ENCODE results near the gene TP53I11. TPM values are rescaled to one million over a fixed set of nuclear protein-coding genes. Genes with fewer than 3 reads are reported as not detected.

Gene TP53I11
- total RNA-seq, 1 experiment from 2014 or later = 7.7 TPM

DNA sequence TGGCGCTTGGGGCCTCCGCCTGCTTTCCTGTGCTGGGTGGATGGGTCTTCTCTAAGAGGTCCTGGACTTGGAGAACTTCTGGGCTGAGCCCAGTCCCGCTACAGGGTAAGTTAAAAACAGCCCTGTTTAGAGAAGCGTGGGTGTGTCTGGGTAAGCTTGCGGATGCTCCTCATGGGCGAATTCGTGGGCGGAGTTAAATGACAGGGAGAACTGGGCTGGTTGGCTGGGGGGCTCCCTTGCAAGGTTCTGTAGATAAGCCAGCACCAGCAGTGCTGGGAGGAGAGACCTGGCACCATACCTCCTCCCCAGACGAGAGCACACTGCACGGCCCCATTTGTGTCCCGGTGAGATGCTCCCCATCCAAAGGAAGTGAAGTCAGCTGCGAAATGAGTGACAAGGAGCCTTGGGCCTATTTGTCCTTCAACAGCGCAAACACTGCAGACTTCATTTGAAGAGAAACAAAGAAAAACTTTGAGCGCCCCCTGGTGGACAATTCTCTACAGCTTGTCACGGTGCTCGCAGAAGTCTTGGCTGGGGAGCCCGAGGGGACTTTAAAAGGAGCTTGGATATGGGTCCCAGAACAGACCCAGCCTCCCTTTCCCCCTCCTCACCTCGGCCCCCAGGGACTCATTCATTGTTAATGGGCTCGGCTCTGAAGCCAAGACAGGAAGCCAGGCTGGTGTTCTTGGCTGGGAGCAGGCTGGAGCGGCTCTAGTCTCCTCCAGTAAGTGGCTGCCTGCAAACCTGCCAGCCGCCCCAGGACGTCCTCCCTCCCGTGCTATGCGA is 39.5 kb downstream of the TP53I11 start:
- Mint-ChIP-seq H3K4me1 (ENCODE audit: low read depth, unreplicated experiment) (peaks cover 7% of the 10 kb centered on the region), H3K36me3 (ENCODE audit: insufficient read depth, unreplicated experiment) (no peaks in the 10 kb centered on the region), H3K4me3 (ENCODE audit: unreplicated experiment) (no peak overlapping the region), H3K27me3 (ENCODE audit: insufficient read depth, unreplicated experiment) (no peaks in the 10 kb centered on the region), H3K9me3 (ENCODE audit: unreplicated experiment) (no peaks in the 10 kb centered on the region), H3K27ac (ENCODE audit: unreplicated experiment) (no peak overlapping the region)
- BruUV-seq (replicated peaks) = no TSS peak
- Histone ChIP-seq H3K36me3 (ENCODE audit: control insufficient read depth, insufficient read depth, low read length) (no peaks in the 10 kb centered on the region), H3K4me1 (peaks cover 9% of the 10 kb centered on the region), H3K9me3 (no peaks in the 10 kb centered on the region), H3K4me3 (ENCODE audit: low read depth, low read length) (no peak overlapping the region), H3K27me3 (replicated peaks; ENCODE audit: control insufficient read depth, insufficient read depth, low read length) (no peaks in the 10 kb centered on the region)
- POLR2A ChIA-PET = no interaction called here
- TF ChIP-seq, protein P1, sequence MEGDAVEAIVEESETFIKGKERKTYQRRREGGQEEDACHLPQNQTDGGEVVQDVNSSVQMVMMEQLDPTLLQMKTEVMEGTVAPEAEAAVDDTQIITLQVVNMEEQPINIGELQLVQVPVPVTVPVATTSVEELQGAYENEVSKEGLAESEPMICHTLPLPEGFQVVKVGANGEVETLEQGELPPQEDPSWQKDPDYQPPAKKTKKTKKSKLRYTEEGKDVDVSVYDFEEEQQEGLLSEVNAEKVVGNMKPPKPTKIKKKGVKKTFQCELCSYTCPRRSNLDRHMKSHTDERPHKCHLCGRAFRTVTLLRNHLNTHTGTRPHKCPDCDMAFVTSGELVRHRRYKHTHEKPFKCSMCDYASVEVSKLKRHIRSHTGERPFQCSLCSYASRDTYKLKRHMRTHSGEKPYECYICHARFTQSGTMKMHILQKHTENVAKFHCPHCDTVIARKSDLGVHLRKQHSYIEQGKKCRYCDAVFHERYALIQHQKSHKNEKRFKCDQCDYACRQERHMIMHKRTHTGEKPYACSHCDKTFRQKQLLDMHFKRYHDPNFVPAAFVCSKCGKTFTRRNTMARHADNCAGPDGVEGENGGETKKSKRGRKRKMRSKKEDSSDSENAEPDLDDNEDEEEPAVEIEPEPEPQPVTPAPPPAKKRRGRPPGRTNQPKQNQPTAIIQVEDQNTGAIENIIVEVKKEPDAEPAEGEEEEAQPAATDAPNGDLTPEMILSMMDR (IDR thresholded peaks at IDR 0.05; ENCODE audit: insufficient read depth in 1 of 2, low read depth in 1 of 2, low read length in 1 of 2, severe bottlenecking in 1 of 2, unreplicated experiment in 1 of 2) = peak; percentile 82 to 86
- intact Hi-C loops (cut with micrococcal nuclease; ENCODE audit: unreplicated experiment) = loop anchor here (1.0 kb wide), 2 partner anchors 183 to 290 kb away; no protein-coding TSS in a partner anchor
- peak; percentile 81 to 86 for DNase-seq
- CTCF ChIA-PET = interaction anchor here (0.6 to 1.7 kb wide), 18 partner anchors 10 to 667 kb away, joined by 3 to 16 read pairs (median 4); partner anchors contain the start of gene TSPAN18

DNA sequence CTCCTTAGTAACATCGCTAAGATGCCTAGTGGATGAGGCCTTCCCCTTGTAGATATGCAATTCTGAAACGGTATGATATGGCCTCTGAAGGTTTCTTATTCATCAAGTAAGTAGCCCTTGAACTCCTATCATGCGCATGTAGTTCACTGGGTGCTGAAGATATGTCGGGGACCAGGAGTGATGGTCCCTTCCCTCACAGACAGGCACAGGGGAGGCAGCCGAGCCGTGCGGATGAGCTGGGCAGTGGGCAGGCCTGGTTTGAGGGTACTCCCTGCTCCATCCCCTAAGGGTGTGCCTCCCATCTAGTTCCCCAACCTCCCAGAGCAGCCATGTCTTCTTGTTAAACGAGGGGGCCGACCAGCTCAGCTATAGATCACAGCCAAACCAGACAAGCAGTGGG is 40.1 kb downstream of the TP53I11 start:
- Histone ChIP-seq H3K4me3 (ENCODE audit: low read depth, low read length) (no peak overlapping the region), H3K36me3 (ENCODE audit: control insufficient read depth, insufficient read depth, low read length) (no peaks in the 10 kb centered on the region), H3K27me3 (replicated peaks; ENCODE audit: control insufficient read depth, insufficient read depth, low read length) (no peaks in the 10 kb centered on the region), H3K9me3 (no peaks in the 10 kb centered on the region), H3K4me1 (peaks cover 9% of the 10 kb centered on the region)
- ChIA-PET CTCF (interaction anchor here (1.1 to 1.7 kb wide), 3 partner anchors 16 to 289 kb away, joined by 4 to 16 read pairs (median 7); no protein-coding TSS in a partner anchor), POLR2A (no interaction called here)
- Mint-ChIP-seq H3K4me1 (ENCODE audit: low read depth, unreplicated experiment) (peaks cover 7% of the 10 kb centered on the region), H3K27ac (ENCODE audit: unreplicated experiment) (no peak overlapping the region), H3K27me3 (ENCODE audit: insufficient read depth, unreplicated experiment) (no peaks in the 10 kb centered on the region), H3K9me3 (ENCODE audit: unreplicated experiment) (no peaks in the 10 kb centered on the region), H3K36me3 (ENCODE audit: insufficient read depth, unreplicated experiment) (no peaks in the 10 kb centered on the region), H3K4me3 (ENCODE audit: unreplicated experiment) (no peak overlapping the region)
- intact Hi-C loops (cut with micrococcal nuclease; ENCODE audit: unreplicated experiment) = no loop called here
- no TSS peak for BruUV-seq (replicated peaks)
- no peak for DNase-seq
- TF ChIP-seq, protein P1 (IDR thresholded peaks at IDR 0.05; ENCODE audit: insufficient read depth in 1 of 2, low read depth in 1 of 2, low read length in 1 of 2, severe bottlenecking in 1 of 2, unreplicated experiment in 1 of 2) = no peak

DNA sequence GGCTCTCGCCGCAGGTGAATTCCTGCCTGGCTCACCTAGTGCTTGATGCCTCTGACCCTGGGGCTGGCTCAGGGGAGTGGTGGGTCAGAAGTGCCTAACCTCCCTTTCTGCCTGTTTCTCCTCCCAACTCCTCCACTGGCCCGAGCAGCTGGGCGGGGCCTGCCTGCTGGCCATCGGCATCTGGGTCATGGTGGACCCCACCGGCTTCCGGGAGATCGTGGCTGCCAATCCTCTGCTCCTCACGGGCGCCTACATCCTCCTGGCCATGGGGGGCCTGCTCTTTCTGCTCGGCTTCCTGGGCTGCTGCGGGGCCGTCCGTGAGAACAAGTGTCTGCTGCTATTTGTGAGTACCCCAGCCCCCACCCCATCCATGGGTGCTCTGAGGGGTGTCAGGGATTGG is 41.1 kb downstream of the TP53I11 start:
- CTCF ChIA-PET = no interaction called here
- TF ChIP-seq, protein P1 (IDR thresholded peaks at IDR 0.05; ENCODE audit: insufficient read depth in 1 of 2, low read depth in 1 of 2, low read length in 1 of 2, severe bottlenecking in 1 of 2, unreplicated experiment in 1 of 2) = no peak
- Mint-ChIP-seq H3K36me3 (ENCODE audit: insufficient read depth, unreplicated experiment) (no peaks in the 10 kb centered on the region), H3K4me1 (ENCODE audit: low read depth, unreplicated experiment) (peaks cover 7% of the 10 kb centered on the region), H3K27ac (ENCODE audit: unreplicated experiment) (no peak overlapping the region), H3K27me3 (ENCODE audit: insufficient read depth, unreplicated experiment) (no peaks in the 10 kb centered on the region), H3K4me3 (ENCODE audit: unreplicated experiment) (no peak overlapping the region), H3K9me3 (ENCODE audit: unreplicated experiment) (no peaks in the 10 kb centered on the region)
- no peak for DNase-seq
- intact Hi-C loops (cut with micrococcal nuclease; ENCODE audit: unreplicated experiment) = no loop called here
- H3K9me3 ChIP-seq = no peaks in the 10 kb centered on the region
- H3K36me3 ChIP-seq (ENCODE audit: control insufficient read depth, insufficient read depth, low read length) = no peaks in the 10 kb centered on the region
- POLR2A ChIA-PET = no interaction called here
- H3K4me1 ChIP-seq = peaks cover 9% of the 10 kb centered on the region
- no peak overlapping the region for H3K4me3 ChIP-seq (ENCODE audit: low read depth, low read length)
- no TSS peak for BruUV-seq (replicated peaks)
- no peaks in the 10 kb centered on the region for H3K27me3 ChIP-seq (replicated peaks; ENCODE audit: control insufficient read depth, insufficient read depth, low read length)
